Activated effector memory CD4-positive, alpha-beta T cell treated with Interleukin-2 at 50 U/mL for 16 hours (primary cell): ENCODE measurements around the gene KRTAP12-4.
"Not testable (repeated sequence)": the region's sequence is repeated elsewhere in the genome, so short reads cannot be mapped to it uniquely, and the experiment has no call there.

Experiments
- DNase-seq: peaks from one replicate; pipeline ENCODE4 v3.0.0-alpha.2; 2020

KRTAP12-4 gene

GRCh38 chr21:44654576-44655175 lies at the start of gene KRTAP12-4:
KRTAP12-4 (minus strand) TSS chr21:44654659; CDS start chr21:44654614, 45 bp downstream.
- DNase-seq = no peak

GRCh38 chr21:44703731-44704635 lies 49.5 kb upstream of the KRTAP12-4 start:
- no peak for DNase-seq

GRCh38 chr21:44702973-44703730 lies 48.7 kb upstream of the KRTAP12-4 start:
- no peak for DNase-seq

- DNase-seq = no peak
Observed at GRCh38 chr21:44702111-44702972, 47.9 kb upstream of the KRTAP12-4 start.

- no peak for DNase-seq
Observed at GRCh38 chr21:44701541-44701940, 47.1 kb upstream of the KRTAP12-4 start.

GRCh38 chr21:44701023-44701400 lies 46.6 kb upstream of the KRTAP12-4 start:
- no peak for DNase-seq

- no peak for DNase-seq
Observed at GRCh38 chr21:44700101-44701022, 45.9 kb upstream of the KRTAP12-4 start.

GRCh38 chr21:44699502-44700001 lies 45.1 kb upstream of the KRTAP12-4 start:
- no peak for DNase-seq

- no peak for DNase-seq
Observed at GRCh38 chr21:44697811-44698734, 43.6 kb upstream of the KRTAP12-4 start.

- DNase-seq = not testable (repeated sequence)
Observed at GRCh38 chr21:44697172-44697810, 42.8 kb upstream of the KRTAP12-4 start, which contains the start of gene KRTAP10-12. KRTAP10-12 (plus strand) TSS chr21:44697172; CDS start chr21:44697202, 30 bp downstream.

GRCh38 chr21:44696572-44696971 lies 42.1 kb upstream of the KRTAP12-4 start:
- no peak for DNase-seq

- DNase-seq = no peak
Observed at GRCh38 chr21:44695641-44696040, 41.2 kb upstream of the KRTAP12-4 start.

- DNase-seq = no peak
Observed at GRCh38 chr21:44695184-44695583, 40.7 kb upstream of the KRTAP12-4 start.

- DNase-seq = no peak
Observed at GRCh38 chr21:44694776-44695175, 40.3 kb upstream of the KRTAP12-4 start.

GRCh38 chr21:44692798-44693512 lies 38.5 kb upstream of the KRTAP12-4 start:
- DNase-seq = no peak

GRCh38 chr21:44691686-44692085 lies 37.2 kb upstream of the KRTAP12-4 start:
- DNase-seq = no peak

- DNase-seq = not testable (repeated sequence)
Observed at GRCh38 chr21:44689740-44690139, 35.3 kb upstream of the KRTAP12-4 start.

- no peak for DNase-seq
Observed at GRCh38 chr21:44687671-44688070, 33.2 kb upstream of the KRTAP12-4 start.
